Measurements from ENCODE around the gene PARG.
"Not testable (repeated sequence)": the region's sequence is repeated elsewhere in the genome, so short reads cannot be mapped to it uniquely, and the experiment has no call there.

Gene PARG

DNA sequence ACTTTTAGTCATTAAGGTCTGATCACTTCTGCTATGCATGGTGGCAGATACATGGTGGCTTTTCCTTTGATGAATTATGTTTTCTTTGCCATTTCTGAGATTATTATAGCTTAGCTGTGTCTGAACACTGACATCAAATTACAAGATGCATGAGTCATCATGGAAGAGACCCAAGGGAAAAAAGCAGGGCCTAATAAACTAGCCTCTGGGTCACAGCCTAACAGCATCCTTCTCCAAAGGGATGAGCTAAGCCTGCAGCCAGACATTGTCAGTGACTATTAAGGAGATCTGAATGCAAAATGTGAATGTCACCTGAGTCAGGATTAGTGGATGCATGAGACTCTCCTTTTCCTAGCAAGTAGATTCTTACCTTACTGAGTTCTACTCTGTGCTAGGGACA is 160.6 kb downstream of the PARG start:
- Histone ChIP-seq H3K27me3 (ENCODE audit: insufficient read depth, poor library complexity, severe bottlenecking) (no peaks in the 10 kb centered on the region), H3K4me3 (ENCODE audit: severe bottlenecking) (no peak overlapping the region), H3K36me3 (ENCODE audit: low read depth) (no peaks in the 10 kb centered on the region), H3K27ac (ENCODE audit: poor library complexity, severe bottlenecking) (no peak overlapping the region), H3K9me3 (ENCODE audit: severe bottlenecking) (no peaks in the 10 kb centered on the region), H3K4me1 (ENCODE audit: insufficient read depth, poor library complexity, severe bottlenecking) (no peaks in the 10 kb centered on the region)
- ATAC-seq (ENCODE audit: low read depth), result no peak
- no peak for TF ChIP-seq CTCF (IDR thresholded peaks at IDR 0.05; ENCODE audit: poor library complexity, severe bottlenecking)
- no peak for DNase-seq (ENCODE audit: low spot score)

DNA sequence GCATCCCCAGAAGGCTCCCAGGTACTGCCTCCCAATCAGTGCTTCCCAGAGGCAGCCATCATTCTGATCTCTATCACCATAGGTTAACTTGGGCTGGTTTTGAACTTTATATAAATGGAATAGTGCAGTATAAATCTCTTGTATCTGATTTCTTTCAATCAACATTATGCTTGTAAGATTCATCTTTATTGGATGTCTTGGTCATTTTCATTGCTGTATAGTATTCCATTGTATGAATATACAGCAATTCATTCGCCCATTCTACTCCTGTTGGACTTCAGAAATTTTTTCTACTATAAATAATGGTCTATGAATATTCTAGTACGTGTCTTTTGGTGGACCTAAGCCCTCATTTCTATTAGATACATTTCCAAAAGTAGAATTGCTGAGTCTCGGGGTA is 163.6 kb downstream of the PARG start:
- H3K27me3 ChIP-seq (ENCODE audit: insufficient read depth, poor library complexity, severe bottlenecking), result peaks cover 4% of the 10 kb centered on the region
- H3K36me3 ChIP-seq (ENCODE audit: low read depth), result no peaks in the 10 kb centered on the region
- H3K27ac ChIP-seq (ENCODE audit: poor library complexity, severe bottlenecking), result no peak overlapping the region
- no peak for TF ChIP-seq CTCF (IDR thresholded peaks at IDR 0.05; ENCODE audit: poor library complexity, severe bottlenecking)
- no peaks in the 10 kb centered on the region for H3K4me1 ChIP-seq (ENCODE audit: insufficient read depth, poor library complexity, severe bottlenecking)
- no peaks in the 10 kb centered on the region for H3K9me3 ChIP-seq (ENCODE audit: severe bottlenecking)
- ATAC-seq (ENCODE audit: low read depth) (no peak), DNase-seq (ENCODE audit: low spot score) (no peak)
- no peak overlapping the region for H3K4me3 ChIP-seq (ENCODE audit: severe bottlenecking)

DNA sequence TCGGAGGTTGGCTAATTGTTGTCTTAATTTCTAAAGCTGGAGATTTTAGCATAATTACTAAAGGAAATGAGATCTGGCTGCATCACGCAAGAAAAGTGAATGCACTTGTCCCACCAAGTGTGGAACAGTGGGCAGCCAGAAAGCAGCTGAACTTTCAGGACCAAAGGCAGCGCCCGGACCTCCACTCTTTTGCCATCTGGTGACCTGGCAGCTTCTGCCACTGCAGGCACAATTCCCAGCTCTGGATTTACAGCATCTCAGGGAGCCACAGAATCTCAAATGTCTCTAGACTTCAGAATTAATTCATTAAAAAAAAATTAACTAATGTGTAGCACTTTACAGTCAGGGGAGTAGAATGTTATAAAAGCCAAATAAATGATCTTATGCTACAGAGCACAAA is 165.0 kb downstream of the PARG start:
- Histone ChIP-seq H3K27ac (ENCODE audit: poor library complexity, severe bottlenecking) (no peak overlapping the region), H3K9me3 (ENCODE audit: severe bottlenecking) (no peaks in the 10 kb centered on the region), H3K4me1 (ENCODE audit: insufficient read depth, poor library complexity, severe bottlenecking) (no peaks in the 10 kb centered on the region), H3K27me3 (ENCODE audit: insufficient read depth, poor library complexity, severe bottlenecking) (peaks cover 11% of the 10 kb centered on the region), H3K36me3 (ENCODE audit: low read depth) (no peaks in the 10 kb centered on the region), H3K4me3 (ENCODE audit: severe bottlenecking) (no peak overlapping the region)
- TF ChIP-seq CTCF (IDR thresholded peaks at IDR 0.05; ENCODE audit: poor library complexity, severe bottlenecking), result no peak
- no peak for ATAC-seq (ENCODE audit: low read depth)
- no peak for DNase-seq (ENCODE audit: low spot score)

GRCh38 chr10:49775014-49775413 is 166.8 kb downstream of the PARG start:
- no peaks in the 10 kb centered on the region for H3K36me3 ChIP-seq (ENCODE audit: low read depth)
- DNase-seq (ENCODE audit: low spot score), result no peak
- H3K9me3 ChIP-seq (ENCODE audit: severe bottlenecking), result no peaks in the 10 kb centered on the region
- TF ChIP-seq CTCF (IDR thresholded peaks at IDR 0.05; ENCODE audit: poor library complexity, severe bottlenecking), result no peak
- H3K4me1 ChIP-seq (ENCODE audit: insufficient read depth, poor library complexity, severe bottlenecking), result no peaks in the 10 kb centered on the region
- ATAC-seq (ENCODE audit: low read depth), result no peak
- no peak overlapping the region for H3K4me3 ChIP-seq (ENCODE audit: severe bottlenecking)
- no peak overlapping the region for H3K27ac ChIP-seq (ENCODE audit: poor library complexity, severe bottlenecking)
- H3K27me3 ChIP-seq (ENCODE audit: insufficient read depth, poor library complexity, severe bottlenecking), result peaks cover 24% of the 10 kb centered on the region

- H3K36me3 ChIP-seq (ENCODE audit: low read depth); H3K4me1 ChIP-seq (ENCODE audit: insufficient read depth, poor library complexity, severe bottlenecking); ATAC-seq (ENCODE audit: low read depth); H3K9me3 ChIP-seq (ENCODE audit: severe bottlenecking); H3K4me3 ChIP-seq (ENCODE audit: severe bottlenecking); H3K27ac ChIP-seq (ENCODE audit: poor library complexity, severe bottlenecking); DNase-seq (ENCODE audit: low spot score): not testable (repeated sequence)
- peaks cover 43% of the 10 kb centered on the region for H3K27me3 ChIP-seq (ENCODE audit: insufficient read depth, poor library complexity, severe bottlenecking)
Observed at GRCh38 chr10:49772944-49773343, 168.9 kb downstream of the PARG start.

DNA sequence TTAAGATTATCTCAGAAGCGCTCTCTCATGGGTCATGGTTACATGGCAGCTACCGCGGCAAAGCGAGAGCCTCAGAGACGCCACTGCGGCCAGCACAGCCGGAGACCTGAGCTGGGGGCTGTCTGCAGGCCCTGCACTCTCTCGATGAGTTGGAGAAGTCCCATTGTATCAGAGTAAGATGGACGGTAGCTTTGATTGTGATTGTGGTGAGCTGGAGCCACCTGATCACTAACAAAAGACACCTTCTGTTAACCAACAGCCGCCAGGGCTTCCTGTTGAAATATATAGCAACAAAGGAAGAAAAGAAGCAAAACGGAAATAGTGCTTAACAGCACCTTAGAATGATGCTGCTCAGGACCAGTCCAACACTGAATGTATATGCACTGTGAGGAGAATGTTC is 170.8 kb downstream of the PARG start:
- not testable (repeated sequence) for H3K4me1 ChIP-seq (ENCODE audit: insufficient read depth, poor library complexity, severe bottlenecking); H3K4me3 ChIP-seq (ENCODE audit: severe bottlenecking); H3K9me3 ChIP-seq (ENCODE audit: severe bottlenecking); H3K27ac ChIP-seq (ENCODE audit: poor library complexity, severe bottlenecking); DNase-seq (ENCODE audit: low spot score); H3K36me3 ChIP-seq (ENCODE audit: low read depth); ATAC-seq (ENCODE audit: low read depth)
- peaks cover 60% of the 10 kb centered on the region for H3K27me3 ChIP-seq (ENCODE audit: insufficient read depth, poor library complexity, severe bottlenecking)
